Activated CD4-positive, alpha-beta memory T cell treated with anti-CD3 and anti-CD28 coated beads for 36 hours (primary cell): ENCODE measurements around the gene TBC1D8. TPM values are rescaled to one million over a fixed set of nuclear protein-coding genes. Genes with fewer than 3 reads are reported as not detected.

Experiments used
- CTCF ChIA-PET: fragments of 350-600 bp; sonication (Branson Sonifier 250); formaldehyde crosslinking; loops from one replicate; lab custom pipeline; 2021; ENCODE audit warnings: antibody characterized with exemption, inconsistent platforms; lab: Charles Lee
- POLR2A ChIA-PET: fragments of 350-600 bp; sonication (Branson Sonifier 250); formaldehyde crosslinking; loops from one replicate; lab custom pipeline; 2021; ENCODE audit warnings: antibody characterized with exemption; lab: Charles Lee
- DNase-seq: peaks from one replicate; pipeline ENCODE4 v3.0.0-alpha.2; 2020
- H3K27ac Mint-ChIP-seq: one replicate; pipeline ENCODE4 v1.8.0; 2021; ENCODE audit warnings: mixed read lengths
- H3K27me3 Mint-ChIP-seq: one replicate; pipeline ENCODE4 v1.8.0; 2021; ENCODE audit warnings: mixed read lengths
- H3K36me3 Mint-ChIP-seq: one replicate; pipeline ENCODE4 v1.8.0; 2021; ENCODE audit warnings: mixed read lengths
- H3K4me1 Mint-ChIP-seq: one replicate; pipeline ENCODE4 v1.8.0; 2021; ENCODE audit warnings: low read depth, mixed read lengths
- H3K4me3 Mint-ChIP-seq: one replicate; pipeline ENCODE4 v1.8.0; 2021; ENCODE audit warnings: mild to moderate bottlenecking, mixed read lengths
- H3K9me3 Mint-ChIP-seq: one replicate; pipeline ENCODE4 v1.8.0; 2021; ENCODE audit warnings: mixed read lengths
- intact Hi-C: fragments of 100-400 bp; cut with micrococcal nuclease; formaldehyde crosslinking; loops from one replicate; pipeline ENCODE4 v1.15.1; 2023
- total RNA-seq, 2 experiments: library from RNA; stranded (reverse); gene quantifications; one replicate each; pipeline ENCODE4 v1.2.3, GENCODE V29; 2021

Gene TBC1D8
- total RNA-seq, 2 experiments from 2014 or later, result 1.5 to 1.6 TPM

DNA sequence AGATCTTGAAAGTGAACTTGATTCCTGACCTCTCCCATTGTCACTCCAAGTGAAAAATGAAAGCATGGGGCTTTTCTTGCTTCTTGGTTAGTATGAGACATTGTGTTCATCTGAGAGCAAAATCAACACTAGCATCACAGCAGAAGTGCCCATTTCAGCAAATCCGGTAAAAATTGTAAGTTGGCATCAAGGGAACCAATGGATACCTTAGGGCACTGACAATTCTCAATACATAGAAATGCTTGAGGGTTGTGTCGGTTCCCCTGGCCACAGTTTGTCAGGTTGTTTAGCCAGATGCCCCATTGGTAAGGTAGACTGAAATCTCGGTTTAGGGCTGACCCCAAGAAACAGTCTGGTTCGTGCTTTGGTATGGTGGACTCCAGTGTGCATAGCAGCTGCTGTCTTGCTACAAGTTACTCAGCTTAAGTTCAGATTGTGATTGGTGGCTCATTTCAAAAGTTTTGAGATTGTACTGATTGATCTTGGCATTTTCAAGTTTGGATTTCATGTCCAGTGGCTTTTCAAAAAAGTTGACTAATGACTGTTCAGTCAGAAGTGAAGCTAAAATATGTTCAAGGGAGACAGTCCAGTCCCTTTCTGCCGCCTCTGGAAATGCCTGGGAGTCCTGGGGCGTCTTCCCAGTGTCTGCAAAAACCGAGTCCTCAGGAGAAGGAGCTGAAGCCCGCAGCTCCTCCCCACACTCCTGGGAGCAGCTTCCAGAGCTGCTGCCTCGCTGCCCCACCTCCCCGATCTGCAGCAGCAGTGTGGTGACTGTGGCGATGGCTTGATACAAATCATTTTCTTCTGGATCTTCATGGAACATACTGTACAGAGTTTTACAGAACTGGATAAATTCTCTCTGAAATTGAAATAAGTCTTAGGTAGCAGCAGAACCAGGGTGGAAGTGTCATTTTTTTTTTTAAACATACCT lies 143.5 kb downstream of the TBC1D8 start:
- Mint-ChIP-seq H3K27me3 (no peaks in the 10 kb centered on the region), H3K9me3 (no peaks in the 10 kb centered on the region), H3K4me3 (no peak overlapping the region), H3K36me3 (peaks cover 80% of the 10 kb centered on the region), H3K4me1 (peaks cover 65% of the 10 kb centered on the region), H3K27ac (peak overlapping the region; percentile 59)
- POLR2A ChIA-PET, result no interaction called here
- no peak for DNase-seq
- CTCF ChIA-PET, result interaction anchor here (1.3 to 2.2 kb wide), 3 partner anchors 28 to 198 kb away, joined by 3 to 6 read pairs (median 5); no protein-coding TSS in a partner anchor
- intact Hi-C loops, result no loop called here

DNA sequence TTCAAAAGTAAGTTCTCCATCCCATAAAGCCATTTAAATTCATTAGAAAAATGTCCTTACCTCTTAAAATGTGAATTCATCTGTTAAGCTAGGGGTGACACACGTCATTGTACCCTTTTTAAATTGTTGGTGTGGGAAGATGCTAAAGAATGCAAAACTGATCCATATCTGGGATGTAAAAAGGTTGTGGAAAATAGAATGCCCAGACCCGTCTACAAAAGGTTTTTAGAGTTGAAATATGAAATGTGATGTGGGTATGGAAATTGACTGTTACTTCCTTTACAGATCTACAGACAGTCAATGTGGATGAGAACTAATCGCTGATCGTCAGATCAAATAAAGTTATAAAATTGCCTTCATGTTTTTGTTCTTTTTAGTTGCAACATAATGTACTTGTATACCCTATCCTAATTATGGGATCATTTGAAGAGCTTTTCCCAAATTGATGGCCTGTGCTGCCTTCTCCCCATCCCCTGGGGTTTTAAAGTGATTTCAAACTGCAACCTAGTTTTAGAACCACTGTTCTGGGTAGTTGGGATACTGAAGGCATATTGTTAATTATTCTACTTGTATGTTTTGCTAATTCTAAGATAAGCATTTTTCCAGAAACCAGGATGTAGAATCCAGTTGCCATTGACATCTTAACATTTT lies 145.0 kb downstream of the TBC1D8 start:
- no peak overlapping the region for H3K4me3 Mint-ChIP-seq
- H3K4me1 Mint-ChIP-seq, result peaks cover 60% of the 10 kb centered on the region
- intact Hi-C loops, result no loop called here
- peak overlapping the region; percentile 87 for H3K27ac Mint-ChIP-seq
- POLR2A ChIA-PET, result no interaction called here
- peaks cover 81% of the 10 kb centered on the region for H3K36me3 Mint-ChIP-seq
- no peak for DNase-seq
- CTCF ChIA-PET, result interaction anchor here (0.6 kb wide), 1 partner anchor 1725 kb away, joined by 4 read pairs; no protein-coding TSS in a partner anchor
- no peaks in the 10 kb centered on the region for H3K27me3 Mint-ChIP-seq
- H3K9me3 Mint-ChIP-seq, result no peaks in the 10 kb centered on the region

DNA sequence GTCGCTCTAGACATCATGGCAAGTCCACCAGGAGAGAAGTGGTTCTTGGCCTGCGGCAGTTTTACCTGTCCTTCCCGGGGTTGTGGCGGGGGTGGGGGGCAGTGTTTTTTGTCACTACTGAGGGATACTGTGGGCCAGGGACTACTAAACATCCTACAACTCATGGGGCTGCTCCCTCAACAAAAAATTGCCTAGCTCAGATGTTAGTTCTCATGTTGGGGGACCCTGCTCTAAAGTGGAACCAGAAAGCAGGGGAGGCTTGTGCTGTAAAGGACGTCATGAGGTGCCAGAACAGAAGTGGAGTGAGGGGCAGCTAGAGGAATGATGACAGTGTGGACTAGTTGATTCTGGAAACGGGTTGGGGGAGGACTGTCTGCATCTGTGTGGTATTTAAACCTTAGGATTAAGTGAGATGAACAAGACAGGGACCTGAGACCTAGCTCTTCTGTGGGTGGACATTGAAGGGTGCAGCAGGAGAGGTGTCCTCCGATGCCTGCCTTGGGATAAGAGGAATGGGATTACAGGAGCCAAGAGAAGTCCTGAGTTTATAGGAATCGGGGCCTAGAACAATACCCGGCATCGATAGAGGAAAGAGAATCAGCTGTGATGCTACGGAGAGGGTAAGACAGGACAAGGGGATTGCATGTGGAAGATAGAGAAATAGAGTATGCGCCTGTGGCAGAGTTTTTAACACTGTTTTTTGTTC lies 146.4 kb downstream of the TBC1D8 start:
- CTCF ChIA-PET, result interaction anchor here (1.2 kb wide), 1 partner anchor 8 kb away, joined by 3 read pairs; no protein-coding TSS in a partner anchor
- H3K27ac Mint-ChIP-seq, result peak overlapping the region; percentile 87
- no peak for DNase-seq
- no peaks in the 10 kb centered on the region for H3K27me3 Mint-ChIP-seq
- peaks cover 73% of the 10 kb centered on the region for H3K36me3 Mint-ChIP-seq
- POLR2A ChIA-PET, result no interaction called here
- H3K4me1 Mint-ChIP-seq, result peaks cover 57% of the 10 kb centered on the region
- H3K4me3 Mint-ChIP-seq, result peak overlapping the region; percentile 90
- no peaks in the 10 kb centered on the region for H3K9me3 Mint-ChIP-seq
- intact Hi-C loops, result loop anchor here (5.0 kb wide), 1 partner anchor 303 kb away; the partner anchor contains the start of gene RNF149

DNA sequence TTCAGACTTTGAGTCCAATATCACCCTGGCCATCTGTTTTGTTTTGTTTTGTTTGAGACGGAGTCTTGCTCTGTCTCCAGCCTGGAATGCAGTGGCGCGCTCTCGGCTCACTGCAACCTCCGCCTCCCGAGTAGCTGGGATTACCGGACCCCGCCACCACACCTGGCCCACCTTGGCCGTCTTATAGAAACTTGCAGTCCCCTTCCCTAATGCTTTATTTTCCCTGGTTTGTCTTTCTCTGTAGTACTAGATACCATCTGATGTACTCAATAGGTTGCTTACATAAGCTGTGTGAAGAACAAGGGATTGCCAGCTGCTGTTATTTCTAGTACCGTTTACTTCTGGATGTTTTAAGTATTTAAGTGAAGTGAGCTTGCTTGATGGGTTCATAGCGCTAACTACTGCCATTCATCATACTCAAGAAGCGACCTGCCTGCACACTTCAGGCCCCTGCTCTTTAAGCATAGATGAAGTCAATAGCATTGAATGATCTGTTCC lies 147.9 kb downstream of the TBC1D8 start:
- Mint-ChIP-seq H3K4me3 (peak overlapping the region; percentile 90), H3K27me3 (no peaks in the 10 kb centered on the region)

DNA sequence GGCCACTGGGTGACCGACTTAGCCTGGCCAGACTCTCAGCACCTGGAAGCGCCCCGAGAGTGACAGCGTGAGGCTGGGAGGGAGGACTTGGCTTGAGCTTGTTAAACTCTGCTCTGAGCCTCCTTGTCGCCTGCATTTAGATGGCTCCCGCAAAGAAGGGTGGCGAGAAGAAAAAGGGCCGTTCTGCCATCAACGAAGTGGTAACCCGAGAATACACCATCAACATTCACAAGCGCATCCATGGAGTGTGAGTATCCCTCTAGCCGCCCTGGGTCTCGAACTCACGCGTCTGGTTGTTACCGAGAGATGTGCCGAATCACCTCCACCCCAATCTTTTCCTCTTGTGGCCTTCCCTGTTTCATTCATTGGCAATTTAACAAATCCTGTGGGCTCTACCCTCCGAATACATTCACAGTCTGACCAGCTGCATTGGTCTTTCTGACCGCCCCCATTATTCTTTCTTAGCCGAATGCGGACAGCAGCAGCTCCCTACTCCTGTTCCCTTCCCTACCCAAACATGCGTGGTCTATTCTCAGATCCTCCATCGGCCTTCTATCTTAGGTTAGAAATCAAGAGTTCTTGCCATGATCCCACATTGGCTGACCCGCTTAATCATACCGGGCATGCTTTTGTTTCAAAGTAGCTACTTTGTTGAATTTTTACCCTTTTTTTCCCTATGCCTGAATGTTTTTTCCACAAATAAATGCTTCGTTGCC lies 148.5 kb downstream of the TBC1D8 start:
- Mint-ChIP-seq H3K36me3 (peaks cover 58% of the 10 kb centered on the region), H3K9me3 (no peaks in the 10 kb centered on the region), H3K4me3 (peak overlapping the region; percentile 90), H3K27ac (peak overlapping the region; percentile 87), H3K4me1 (peaks cover 47% of the 10 kb centered on the region), H3K27me3 (no peaks in the 10 kb centered on the region)
- ChIA-PET CTCF (interaction anchor here (0.9 to 3.0 kb wide), 5 partner anchors 9 to 408 kb away, joined by 3 to 21 read pairs (median 3); partner anchors contain the start of gene CNOT11), POLR2A (interaction anchor here (0.6 to 2.4 kb wide), 5 partner anchors 10 to 440 kb away, joined by 3 to 9 read pairs (median 6); partner anchors contain the start of gene PDCL3)
- intact Hi-C loops, result loop anchor here (1.0 to 5.0 kb wide), 3 partner anchors 250 to 440 kb away; partner anchors contain the start of genes CNOT11, PDCL3 and RNF149
- DNase-seq, result no peak

More for the DNA sequence above, 147.9 kb downstream of the TBC1D8 start:
- peak overlapping the region; percentile 87 for H3K27ac Mint-ChIP-seq
- peaks cover 53% of the 10 kb centered on the region for H3K4me1 Mint-ChIP-seq
- intact Hi-C loops, result loop anchor here (2.0 to 5.0 kb wide), 2 partner anchors 249 to 304 kb away; partner anchors contain the start of genes CNOT11 and RNF149
- peaks cover 64% of the 10 kb centered on the region for H3K36me3 Mint-ChIP-seq
- DNase-seq, result no peak
- no peaks in the 10 kb centered on the region for H3K9me3 Mint-ChIP-seq
- CTCF ChIA-PET, result interaction anchor here (0.6 to 3.0 kb wide), 4 partner anchors 9 to 396 kb away, joined by 3 to 21 read pairs (median 3); no protein-coding TSS in a partner anchor
- POLR2A ChIA-PET, result interaction anchor here (0.6 to 2.4 kb wide), 4 partner anchors 9 to 387 kb away, joined by 3 to 7 read pairs (median 4); no protein-coding TSS in a partner anchor

DNA sequence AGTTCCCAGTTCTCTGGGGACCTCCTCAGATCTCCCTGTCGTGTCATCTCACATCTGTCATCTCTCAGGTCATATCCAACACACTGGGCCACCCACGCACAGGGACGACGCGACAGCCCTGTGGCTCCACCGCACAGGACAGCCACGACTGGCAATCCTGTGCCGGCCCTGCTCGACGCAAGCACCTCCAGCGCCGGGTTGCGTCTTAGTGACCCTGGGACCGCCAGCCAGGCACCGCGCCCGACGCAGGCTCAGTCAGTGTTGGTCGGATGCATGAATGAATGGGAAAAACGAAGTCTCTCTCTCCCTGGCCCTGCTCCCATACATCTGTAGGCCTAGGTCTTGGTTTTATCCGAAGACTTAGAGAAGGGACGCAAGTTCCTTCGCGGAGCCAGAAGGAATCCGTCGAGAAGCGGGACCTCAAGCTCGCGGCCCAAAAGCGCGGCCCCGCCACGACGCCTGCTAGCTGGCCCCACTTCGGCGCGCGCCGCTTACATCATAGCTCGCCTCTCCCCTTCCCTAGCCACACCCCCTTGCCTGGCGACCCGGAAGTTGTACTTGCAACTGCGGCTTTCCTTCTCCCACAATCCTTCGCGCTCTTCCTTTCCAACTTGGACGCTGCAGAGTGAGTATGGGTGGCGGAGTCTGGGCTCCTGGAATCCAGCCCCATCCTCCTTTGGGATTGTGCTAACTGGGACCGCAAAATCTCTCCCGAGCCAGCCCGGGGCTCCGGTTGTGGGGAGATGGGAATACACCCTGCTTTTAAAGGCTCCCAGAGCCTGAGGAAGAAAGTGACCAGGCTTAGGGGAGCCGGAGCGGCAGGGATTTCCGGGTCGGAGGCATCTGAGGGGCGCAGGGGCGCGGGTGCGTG lies 149.3 kb downstream of the TBC1D8 start, which contains the start of gene RPL31:
Gene RPL31 (plus strand): TSS at position 599 of the 871 bp plus-strand sequence. CDS start 413 bp downstream, outside the sequence.
- CTCF ChIA-PET, result interaction anchor here (0.9 to 3.0 kb wide), 5 partner anchors 10 to 407 kb away, joined by 3 to 21 read pairs (median 3); partner anchors contain the start of gene CNOT11
- intact Hi-C loops, result loop anchor here (1.0 to 5.0 kb wide), 3 partner anchors 251 to 440 kb away; partner anchors contain the start of genes CNOT11, PDCL3 and RNF149
- H3K27me3 Mint-ChIP-seq, result no peaks in the 10 kb centered on the region
- peak within 1 kb of the TSS; percentile 87 for H3K27ac Mint-ChIP-seq
- POLR2A ChIA-PET, result interaction anchor here (0.7 to 2.4 kb wide), 7 partner anchors 11 to 445 kb away, joined by 3 to 9 read pairs (median 3); partner anchors contain the start of gene PDCL3
- H3K9me3 Mint-ChIP-seq, result no peaks in the 10 kb centered on the region
- H3K4me3 Mint-ChIP-seq, result peak within 1 kb of the TSS; percentile 90
- DNase-seq, result peak; percentile 98
- H3K4me1 Mint-ChIP-seq, result peaks cover 40% of the 10 kb centered on the region
- peaks cover 51% of the 10 kb centered on the region for H3K36me3 Mint-ChIP-seq

DNA sequence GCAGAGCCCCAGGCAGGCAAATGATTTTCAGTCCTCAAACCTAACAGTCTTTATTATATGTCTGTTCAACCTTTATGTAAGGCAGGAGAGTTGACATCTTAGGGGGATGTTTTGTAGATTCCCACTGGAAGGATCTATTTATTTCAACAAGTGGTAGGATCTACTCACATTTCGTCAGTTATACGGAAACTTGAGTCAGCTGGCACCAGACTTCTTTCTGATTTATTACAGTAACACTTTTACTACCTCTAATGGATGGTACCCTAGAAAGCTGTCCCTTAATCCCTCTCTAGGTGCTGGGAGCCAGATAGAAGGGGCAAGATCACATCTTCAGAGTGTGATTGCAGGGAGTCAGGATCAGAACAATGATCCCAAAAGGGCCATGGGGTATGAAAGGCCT lies 151.2 kb downstream of the TBC1D8 start:
- H3K9me3 Mint-ChIP-seq, result no peaks in the 10 kb centered on the region
- H3K36me3 Mint-ChIP-seq, result peaks cover 33% of the 10 kb centered on the region
- peak overlapping the region; percentile 14 for H3K4me3 Mint-ChIP-seq
- ChIA-PET CTCF (interaction anchor here (1.3 kb wide), 1 partner anchor 14 kb away, joined by 4 read pairs; no protein-coding TSS in a partner anchor), POLR2A (no interaction called here)
- no peak overlapping the region for H3K27ac Mint-ChIP-seq
- no peak for DNase-seq
- H3K27me3 Mint-ChIP-seq, result no peaks in the 10 kb centered on the region
- peaks cover 26% of the 10 kb centered on the region for H3K4me1 Mint-ChIP-seq
- intact Hi-C loops, result loop anchor here (5.0 kb wide), 1 partner anchor 307 kb away; the partner anchor contains the start of gene RNF149

DNA sequence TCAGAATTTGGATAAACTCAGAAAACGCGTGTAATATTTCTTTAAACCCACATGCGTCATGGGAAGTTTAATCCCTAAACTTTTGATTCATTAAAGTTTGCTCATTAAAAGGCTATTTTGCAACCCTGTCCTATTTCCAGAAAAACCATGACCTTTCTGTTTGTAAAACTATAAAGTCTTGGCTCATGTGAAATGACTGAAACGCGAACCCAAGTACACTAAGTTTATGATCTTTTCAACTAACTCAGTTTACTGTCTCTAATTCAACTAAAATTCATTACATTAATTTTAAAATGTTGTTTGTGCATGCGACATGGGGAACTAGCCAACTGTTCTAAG lies 153.0 kb downstream of the TBC1D8 start:
- intact Hi-C loops, result no loop called here
- Mint-ChIP-seq H3K9me3 (no peaks in the 10 kb centered on the region), H3K4me3 (no peak overlapping the region), H3K27me3 (no peaks in the 10 kb centered on the region), H3K36me3 (peaks cover 16% of the 10 kb centered on the region), H3K27ac (no peak overlapping the region), H3K4me1 (peaks cover 10% of the 10 kb centered on the region)
- DNase-seq, result no peak
- CTCF ChIA-PET, result no interaction called here
- POLR2A ChIA-PET, result no interaction called here

DNA sequence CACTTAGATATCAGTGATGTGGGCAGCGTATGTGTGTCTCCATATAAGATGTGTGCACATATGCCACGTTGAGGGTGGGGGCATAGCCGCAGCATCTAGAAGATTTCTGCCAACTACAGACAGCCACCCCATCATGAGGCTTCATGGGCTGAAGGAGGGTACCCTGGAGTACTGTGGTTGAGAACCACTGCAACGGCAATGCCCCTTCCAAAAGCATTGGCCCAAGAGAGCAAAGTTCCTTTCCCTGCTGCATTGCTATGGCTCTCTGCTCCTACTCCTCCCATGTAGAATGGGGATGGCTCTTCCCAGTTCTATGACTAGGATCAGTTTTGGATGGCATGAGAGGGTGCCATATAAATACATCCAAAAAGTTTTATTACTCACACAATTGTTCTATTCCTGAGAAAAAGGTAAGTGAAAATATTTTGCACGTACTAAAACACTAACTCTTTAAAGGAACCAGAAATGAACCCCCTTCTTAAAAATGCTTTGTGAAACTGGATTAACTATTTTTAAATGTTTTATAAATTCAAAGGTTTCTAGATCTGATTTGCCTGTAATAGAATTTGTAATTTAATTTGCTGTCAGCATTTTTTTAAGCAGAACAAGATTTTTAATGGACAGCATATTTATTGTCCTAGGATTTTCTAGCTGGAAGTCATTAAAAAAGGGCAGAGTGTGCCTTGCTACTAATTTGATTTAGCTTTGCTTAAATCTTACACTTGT lies 153.5 kb downstream of the TBC1D8 start:
- ChIA-PET CTCF (no interaction called here), POLR2A (no interaction called here)
- Mint-ChIP-seq H3K9me3 (no peaks in the 10 kb centered on the region), H3K36me3 (peaks cover 10% of the 10 kb centered on the region), H3K4me3 (no peak overlapping the region), H3K4me1 (peaks cover 11% of the 10 kb centered on the region), H3K27ac (no peak overlapping the region), H3K27me3 (no peaks in the 10 kb centered on the region)
- intact Hi-C loops, result no loop called here
- no peak for DNase-seq
